Esophagus muscularis mucosa (tissue), 4 donors: ENCODE measurements around the gene CFAP74. TPM values are rescaled to one million over a fixed set of nuclear protein-coding genes. Genes with fewer than 3 reads are reported as not detected.
"Not testable (repeated sequence)": the region's sequence is repeated elsewhere in the genome, so short reads cannot be mapped to it uniquely, and the experiment has no call there.

ENCODE experiments used
- DNase-seq: peaks from one replicate; pipeline ENCODE4 v3.0.0-alpha.2; 2017; ENCODE audit errors: extremely low spot score
- H3K27ac ChIP-seq, 4 donors: fragments of 200-600 bp; sonication (generic); replicated peaks in 1 of 4; 1 replicate in 3 of 4; 2 replicates in 1 of 4; pipeline ENCODE4 v1.5.1; 2016 to 2019; ENCODE audit warnings: mild to moderate bottlenecking in 1 of 4
- H3K27me3 ChIP-seq, 4 donors: fragments of 200-600 bp; sonication (generic); one replicate each; pipeline versions ENCODE4 v1.5.1 to v1.6.0; 2016 to 2019
- H3K36me3 ChIP-seq, 4 donors: fragments of 200-600 bp; sonication (generic); one replicate each; pipeline ENCODE4 v1.5.1; 2016 to 2019
- H3K4me1 ChIP-seq, 4 donors: fragments of 200-600 bp; sonication (generic); one replicate each; pipeline ENCODE4 v1.5.1; 2016 to 2019
- H3K4me3 ChIP-seq, 4 donors: fragments of 200-600 bp; sonication (generic); 1 replicate in 2 of 4; 2 replicates in 2 of 4; pipeline ENCODE4 v1.5.1; 2016 to 2019; ENCODE audit warnings: mild to moderate bottlenecking in 4 of 4, moderate library complexity in 1 of 4
- H3K9me3 ChIP-seq, 4 donors: fragments of 200-600 bp; sonication (generic); 1 replicate in 3 of 4; 2 replicates in 1 of 4; pipeline ENCODE4 v1.5.1; 2016 to 2019
- CTCF ChIP-seq, 3 experiments: fragments of 200-600 bp in 2 of 3; fragments of 450-650 bp in 1 of 3; sonication (generic) in 2 of 3; IDR thresholded peaks; one replicate each; pipeline ENCODE4 v1.5.1; 2017 to 2019; ENCODE audit warnings: antibody characterized with exemption in 3 of 3, mild to moderate bottlenecking in 2 of 3, moderate library complexity in 1 of 3
- EP300 ChIP-seq: sonication (generic); formaldehyde crosslinking; IDR thresholded peaks from one replicate; pipeline ENCODE4 v1.6.1; 2017; ENCODE audit warnings: antibody characterized with exemption
- POLR2A ChIP-seq: fragments of 450-650 bp; IDR thresholded peaks from one replicate; pipeline ENCODE4 v1.6.1; 2017; ENCODE audit warnings: antibody characterized with exemption, moderate library complexity, mild to moderate bottlenecking, low read depth
- POLR2AphosphoS5 ChIP-seq, 2 donors: sonication (generic); formaldehyde crosslinking; IDR thresholded peaks; one replicate each; pipeline ENCODE4 v1.6.1; 2017; ENCODE audit warnings: antibody characterized with exemption in 2 of 2
- WGBS: methylation state at CpG from one replicate; pipeline ENCODE4 v1.1.5; 2018; 5-methylcytosine and 5-hydroxymethylcytosine counted together
- intact Hi-C: fragments of 100-400 bp; cut with DNase I; formaldehyde crosslinking; loops from one replicate; pipeline ENCODE4 v1.15.1; 2023
- total RNA-seq, 4 donors: library from RNA; depleted of rRNA; stranded (reverse); fragments of >200 nt; gene quantifications; one replicate each; pipeline versions ENCODE4 v1.1.0 to v1.2.1, GENCODE V29; 2016

CFAP74 gene
- total RNA-seq, 4 donors from 2014 or later: not detected

- WGBS: 1% methylated on average over 15 of the region's 88 CpGs
- TF ChIP-seq POLR2AphosphoS5 (IDR thresholded peaks at IDR 0.05): no peak
- TF ChIP-seq CTCF (IDR thresholded peaks at IDR 0.05): no peak
- no peak for TF ChIP-seq EP300
- TF ChIP-seq POLR2A: no peak
- Histone ChIP-seq H3K9me3 (no peaks in the 10 kb centered on the region), H3K27ac (peak overlapping the region; percentile 92 to 99 (median 97)), H3K36me3 (no peaks in the 10 kb centered on the region), H3K4me3 (peak overlapping the region; percentile 79 to 99 (median 92)), H3K4me1 (peaks cover 54 to 76% (median 73%) of the 10 kb centered on the region in 4 donors), H3K27me3 (peaks cover 0 to 4% (median under 1%) of the 10 kb centered on the region in 4 donors)
- no peak for DNase-seq
- intact Hi-C loops: loop anchor here (5.0 kb wide), 1 partner anchor 38 kb away; no protein-coding TSS in a partner anchor
Observed at GRCh38 chr1:1889847-1890505, 113.6 kb downstream of the CFAP74 start.

GRCh38 chr1:1889090-1889750, 114.4 kb downstream of the CFAP74 start:
- peak overlapping the region; percentile 92 to 99 (median 97) for H3K27ac ChIP-seq
- H3K27me3 ChIP-seq: no peaks in the 10 kb centered on the region
- H3K4me3 ChIP-seq: peak overlapping the region; percentile 79 to 99 (median 92)
- peaks cover 46 to 76% (median 71%) of the 10 kb centered on the region in 4 donors for H3K4me1 ChIP-seq
- intact Hi-C loops: loop anchor here (5.0 kb wide), 1 partner anchor 37 kb away; no protein-coding TSS in a partner anchor
- no peaks in the 10 kb centered on the region for H3K9me3 ChIP-seq
- 8% methylated on average over 9 of the region's 9 CpGs for WGBS
- no peak for DNase-seq
- H3K36me3 ChIP-seq: peaks cover 0 to 7% (median 0%) of the 10 kb centered on the region in 4 donors
- TF ChIP-seq CTCF (IDR thresholded peaks at IDR 0.05) (no peak), POLR2AphosphoS5 (IDR thresholded peaks at IDR 0.05) (no peak), POLR2A (no peak), EP300 (no peak)

- H3K4me1 ChIP-seq: peaks cover 67 to 95% (median 89%) of the 10 kb centered on the region in 4 donors
- H3K27me3 ChIP-seq, DNase-seq, H3K9me3 ChIP-seq, H3K4me3 ChIP-seq, intact Hi-C loops: not testable (repeated sequence)
- peaks cover 0 to 13% (median under 1%) of the 10 kb centered on the region in 4 donors for H3K36me3 ChIP-seq
- peak overlapping the region in 1 of 4 donors; percentile 26 for H3K27ac ChIP-seq
- 79% methylated on average over 11 of the region's 11 CpGs for WGBS
Observed at GRCh38 chr1:1883890-1884289, 119.7 kb downstream of the CFAP74 start.

- intact Hi-C loops: no loop called here
- DNase-seq: no peak
- Histone ChIP-seq H3K27me3 (no peaks in the 10 kb centered on the region), H3K4me3 (no peak overlapping the region), H3K4me1 (peaks cover 67 to 95% (median 89%) of the 10 kb centered on the region in 4 donors), H3K9me3 (no peaks in the 10 kb centered on the region), H3K27ac (peak overlapping the region in 3 of 4 donors; percentile 16 to 50 (median 26)), H3K36me3 (peaks cover 0 to 16% (median 3%) of the 10 kb centered on the region in 4 donors)
- 38% methylated on average over 4 of the region's 4 CpGs for WGBS
- TF ChIP-seq POLR2A (no peak), CTCF (IDR thresholded peaks at IDR 0.05) (no peak), EP300 (no peak), POLR2AphosphoS5 (IDR thresholded peaks at IDR 0.05) (no peak)
Observed at GRCh38 chr1:1883092-1883873, 120.3 kb downstream of the CFAP74 start.

GRCh38 chr1:1881727-1882126, 121.9 kb downstream of the CFAP74 start:
- Histone ChIP-seq H3K4me3 (no peak overlapping the region), H3K27ac (no peak overlapping the region), H3K36me3 (peaks cover 0 to 16% (median 3%) of the 10 kb centered on the region in 4 donors), H3K4me1 (peaks cover 66 to 94% (median 88%) of the 10 kb centered on the region in 4 donors), H3K27me3 (no peaks in the 10 kb centered on the region), H3K9me3 (no peaks in the 10 kb centered on the region)
- WGBS: 77% methylated on average over 6 of the region's 6 CpGs
- intact Hi-C loops: no loop called here
- no peak for TF ChIP-seq POLR2A
- no peak for TF ChIP-seq POLR2AphosphoS5 (IDR thresholded peaks at IDR 0.05)
- TF ChIP-seq CTCF (IDR thresholded peaks at IDR 0.05): no peak
- TF ChIP-seq EP300: no peak
- no peak for DNase-seq
